ENCODE measurements around the gene TEX53. TPM values are rescaled to one million over a fixed set of nuclear protein-coding genes. Genes with fewer than 3 reads are reported as not detected.
A peak's percentile ranks its signal among the peaks of the same experiment; 100 is the strongest.

TEX53 gene
- total RNA-seq, 1 experiment from 2014 or later: not detected

DNA sequence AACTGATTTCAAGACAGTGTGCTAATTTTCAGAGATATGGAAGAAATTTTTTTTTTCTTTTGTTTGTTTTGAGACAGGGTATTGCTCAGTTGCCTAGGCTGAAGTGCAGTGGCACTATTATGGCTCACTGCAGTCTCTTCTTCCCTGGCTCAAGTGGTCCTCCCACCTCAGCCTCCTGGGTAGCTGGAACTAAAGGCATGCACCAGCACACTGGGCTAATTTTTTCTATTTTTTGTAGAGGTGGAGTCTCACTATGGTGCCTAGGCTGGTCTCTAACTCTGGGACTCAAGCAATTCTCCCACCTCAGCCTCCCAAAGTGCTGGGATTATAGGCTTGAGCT lies 34.3 kb upstream of the TEX53 start:
- intact Hi-C loops (cut with micrococcal nuclease): no loop called here
- H3K27me3 ChIP-seq (ENCODE audit: insufficient read depth, low read length): peaks cover 5% of the 10 kb centered on the region; the same call in 1 of the 2 replicates
- H2AFZ ChIP-seq (ENCODE audit: low read depth, low read length, poor library complexity, severe bottlenecking): no peak overlapping the region
- H4K20me1 ChIP-seq (ENCODE audit: insufficient read depth): no peaks in the 10 kb centered on the region
- no peaks in the 10 kb centered on the region for H3K36me3 ChIP-seq (ENCODE audit: control insufficient read depth in 1 of 2, insufficient read depth in 2 of 2, low read length in 2 of 2)
- no peaks in the 10 kb centered on the region for H3K9me3 ChIP-seq (ENCODE audit: control insufficient read depth in 1 of 2, insufficient read depth in 1 of 2, low read depth in 1 of 2, low read length in 2 of 2)
- DNase-seq (ENCODE audit: low read depth, low spot score) (no peak), ATAC-seq (no peak)
- no peak overlapping the region for H3K4me3 ChIP-seq (replicated peaks in 1 of 2; ENCODE audit: low read depth in 1 of 2, low read length in 2 of 2)
- H3K79me2 ChIP-seq (ENCODE audit: insufficient read depth, low read length): no peaks in the 10 kb centered on the region
- no peak overlapping the region for H3K27ac ChIP-seq (ENCODE audit: low read depth, low read length)
- no peak overlapping the region for H3K9ac ChIP-seq (ENCODE audit: low read length)
- peaks cover 16 to 46% of the 10 kb centered on the region in 2 experiments for H3K4me1 ChIP-seq (ENCODE audit: control insufficient read depth in 1 of 2, insufficient read depth in 2 of 2, low read length in 2 of 2)
- ChIA-PET POLR2A (no interaction called here), RAD21 (ENCODE audit: low non-redundant PET in 1 of 2, low total read pairs in 2 of 2, uncharacterized antibody in 2 of 2, unreplicated experiment in 2 of 2) (no interaction called here), CTCF (interaction anchor here (2.1 kb wide), 1 partner anchor 9 kb away, joined by 9 read pairs; the partner anchor contains the start of gene TEX48)
- no peaks in the 10 kb centered on the region for H3K9me2 ChIP-seq (ENCODE audit: insufficient read depth)
- no peak for TF ChIP-seq POLR2AphosphoS5 (IDR thresholded peaks at IDR 0.05; ENCODE audit: low read depth, low read length)
- TF ChIP-seq SIN3A (IDR thresholded peaks at IDR 0.05; ENCODE audit: low read depth): no peak
- no peak for TF ChIP-seq CBX3 (IDR thresholded peaks at IDR 0.05; ENCODE audit: low read depth)
- TF ChIP-seq, protein P1, sequence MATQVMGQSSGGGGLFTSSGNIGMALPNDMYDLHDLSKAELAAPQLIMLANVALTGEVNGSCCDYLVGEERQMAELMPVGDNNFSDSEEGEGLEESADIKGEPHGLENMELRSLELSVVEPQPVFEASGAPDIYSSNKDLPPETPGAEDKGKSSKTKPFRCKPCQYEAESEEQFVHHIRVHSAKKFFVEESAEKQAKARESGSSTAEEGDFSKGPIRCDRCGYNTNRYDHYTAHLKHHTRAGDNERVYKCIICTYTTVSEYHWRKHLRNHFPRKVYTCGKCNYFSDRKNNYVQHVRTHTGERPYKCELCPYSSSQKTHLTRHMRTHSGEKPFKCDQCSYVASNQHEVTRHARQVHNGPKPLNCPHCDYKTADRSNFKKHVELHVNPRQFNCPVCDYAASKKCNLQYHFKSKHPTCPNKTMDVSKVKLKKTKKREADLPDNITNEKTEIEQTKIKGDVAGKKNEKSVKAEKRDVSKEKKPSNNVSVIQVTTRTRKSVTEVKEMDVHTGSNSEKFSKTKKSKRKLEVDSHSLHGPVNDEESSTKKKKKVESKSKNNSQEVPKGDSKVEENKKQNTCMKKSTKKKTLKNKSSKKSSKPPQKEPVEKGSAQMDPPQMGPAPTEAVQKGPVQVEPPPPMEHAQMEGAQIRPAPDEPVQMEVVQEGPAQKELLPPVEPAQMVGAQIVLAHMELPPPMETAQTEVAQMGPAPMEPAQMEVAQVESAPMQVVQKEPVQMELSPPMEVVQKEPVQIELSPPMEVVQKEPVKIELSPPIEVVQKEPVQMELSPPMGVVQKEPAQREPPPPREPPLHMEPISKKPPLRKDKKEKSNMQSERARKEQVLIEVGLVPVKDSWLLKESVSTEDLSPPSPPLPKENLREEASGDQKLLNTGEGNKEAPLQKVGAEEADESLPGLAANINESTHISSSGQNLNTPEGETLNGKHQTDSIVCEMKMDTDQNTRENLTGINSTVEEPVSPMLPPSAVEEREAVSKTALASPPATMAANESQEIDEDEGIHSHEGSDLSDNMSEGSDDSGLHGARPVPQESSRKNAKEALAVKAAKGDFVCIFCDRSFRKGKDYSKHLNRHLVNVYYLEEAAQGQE (IDR thresholded peaks at IDR 0.05; ENCODE audit: low read depth): no peak
- TF ChIP-seq TCF7L2 (IDR thresholded peaks at IDR 0.05; ENCODE audit: borderline replicate concordance, extremely low read depth, insufficient read depth, insufficient read length): no peak
- TF ChIP-seq ZFX (IDR thresholded peaks at IDR 0.05): no peak
- TF ChIP-seq SRF (IDR thresholded peaks at IDR 0.05; ENCODE audit: low read depth): no peak
- TF ChIP-seq EGR1 (IDR thresholded peaks at IDR 0.05; ENCODE audit: low read depth): no peak
- TF ChIP-seq ZBTB33 (IDR thresholded peaks at IDR 0.05; ENCODE audit: extremely low read depth, insufficient replicate concordance, low read length): no peak
- no peak for TF ChIP-seq EZH2phosphoT487 (IDR thresholded peaks at IDR 0.05; ENCODE audit: borderline replicate concordance)
- no peak for TF ChIP-seq ELF1 (IDR thresholded peaks at IDR 0.05; ENCODE audit: borderline replicate concordance, low read depth)
- no peak for TF ChIP-seq YY1 (IDR thresholded peaks at IDR 0.05; ENCODE audit: extremely low read depth, insufficient replicate concordance, low read depth, low read length)
- no peak for TF ChIP-seq SP1 (IDR thresholded peaks at IDR 0.05; ENCODE audit: low read depth)
- TF ChIP-seq ATF3 (IDR thresholded peaks at IDR 0.05): no peak
- TF ChIP-seq, protein P2, sequence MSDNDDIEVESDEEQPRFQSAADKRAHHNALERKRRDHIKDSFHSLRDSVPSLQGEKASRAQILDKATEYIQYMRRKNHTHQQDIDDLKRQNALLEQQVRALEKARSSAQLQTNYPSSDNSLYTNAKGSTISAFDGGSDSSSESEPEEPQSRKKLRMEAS (IDR thresholded peaks at IDR 0.05): no peak
- no peak for TF ChIP-seq RAD21 (IDR thresholded peaks at IDR 0.05; ENCODE audit: low read depth)
- no peak for TF ChIP-seq JUND (IDR thresholded peaks at IDR 0.05)
- TF ChIP-seq POLR2A (IDR thresholded peaks at IDR 0.05; ENCODE audit: borderline replicate concordance, extremely low read depth, insufficient read depth, insufficient read length): no peak
- BruUV-seq (replicated peaks): no TSS peak
- H3K4me2 ChIP-seq (ENCODE audit: low read length): peak overlapping the region; percentile 85; the same call in 1 of the 2 replicates
